Measurements from ENCODE around the gene PIP5KL1. TPM values are rescaled to one million over a fixed set of nuclear protein-coding genes. Genes with fewer than 3 reads are reported as not detected.

The PIP5KL1 gene
- total RNA-seq, 1 experiment from 2014 or later: 0.17 TPM

GRCh38 chr9:127920794-127921193, 9.8 kb downstream of the PIP5KL1 start:
- CTCF ChIA-PET: interaction anchor here (1.1 to 1.5 kb wide), 2 partner anchors 10 to 186 kb away, joined by 3 to 6 read pairs; partner anchors contain the start of genes PIP5KL1 and TOR2A
- H3K4me3 Mint-ChIP-seq (ENCODE audit: low read depth, unreplicated experiment): no peak overlapping the region
- intact Hi-C loops (cut with micrococcal nuclease; ENCODE audit: unreplicated experiment): loop anchor here (2.0 kb wide), 1 partner anchor 330 kb away; no protein-coding TSS in a partner anchor
- H3K27ac Mint-ChIP-seq (ENCODE audit: unreplicated experiment): no peak overlapping the region
- peaks cover 13% of the 10 kb centered on the region for H3K4me1 Mint-ChIP-seq (ENCODE audit: low read depth, unreplicated experiment)
- H3K36me3 Mint-ChIP-seq (ENCODE audit: insufficient read depth, unreplicated experiment): peaks cover 19% of the 10 kb centered on the region
- H3K27me3 Mint-ChIP-seq (ENCODE audit: unreplicated experiment): peaks cover 17% of the 10 kb centered on the region
- DNase-seq: no peak
- no TSS peak for BruUV-seq (replicated peaks)
- TF ChIP-seq CTCF (IDR thresholded peaks at IDR 0.05; ENCODE audit: unreplicated experiment): no peak
- H3K9me3 Mint-ChIP-seq (ENCODE audit: low read depth, unreplicated experiment): no peaks in the 10 kb centered on the region

- TF ChIP-seq CTCF (IDR thresholded peaks at IDR 0.05; ENCODE audit: unreplicated experiment): no peak
- peak overlapping the region; percentile 36 for H3K4me3 Mint-ChIP-seq (ENCODE audit: low read depth, unreplicated experiment)
- peaks cover 14% of the 10 kb centered on the region for H3K36me3 Mint-ChIP-seq (ENCODE audit: insufficient read depth, unreplicated experiment)
- intact Hi-C loops (cut with micrococcal nuclease; ENCODE audit: unreplicated experiment): no loop called here
- peak; percentile 81 for DNase-seq
- H3K4me1 Mint-ChIP-seq (ENCODE audit: low read depth, unreplicated experiment): peaks cover 13% of the 10 kb centered on the region
- H3K27ac Mint-ChIP-seq (ENCODE audit: unreplicated experiment): peak overlapping the region; percentile 92
- CTCF ChIA-PET: interaction anchor here (0.8 to 1.0 kb wide), 2 partner anchors 185 to 199 kb away, joined by 3 to 5 read pairs; partner anchors contain the start of gene TOR2A
- peaks cover 2% of the 10 kb centered on the region for H3K27me3 Mint-ChIP-seq (ENCODE audit: unreplicated experiment)
- no TSS peak for BruUV-seq (replicated peaks)
- no peaks in the 10 kb centered on the region for H3K9me3 Mint-ChIP-seq (ENCODE audit: low read depth, unreplicated experiment)
Measured at GRCh38 chr9:127919253-127919815, 11.2 kb downstream of the PIP5KL1 start.

GRCh38 chr9:127918183-127919107, 12.1 kb downstream of the PIP5KL1 start:
- CTCF ChIA-PET: no interaction called here
- BruUV-seq (replicated peaks): no TSS peak
- Mint-ChIP-seq H3K27ac (ENCODE audit: unreplicated experiment) (peak overlapping the region; percentile 92), H3K4me1 (ENCODE audit: low read depth, unreplicated experiment) (peaks cover 13% of the 10 kb centered on the region), H3K36me3 (ENCODE audit: insufficient read depth, unreplicated experiment) (peaks cover 14% of the 10 kb centered on the region), H3K9me3 (ENCODE audit: low read depth, unreplicated experiment) (no peaks in the 10 kb centered on the region), H3K4me3 (ENCODE audit: low read depth, unreplicated experiment) (peak overlapping the region; percentile 36), H3K27me3 (ENCODE audit: unreplicated experiment) (no peaks in the 10 kb centered on the region)
- no peak for TF ChIP-seq CTCF (IDR thresholded peaks at IDR 0.05; ENCODE audit: unreplicated experiment)
- no peak for DNase-seq
- intact Hi-C loops (cut with micrococcal nuclease; ENCODE audit: unreplicated experiment): no loop called here

GRCh38 chr9:127917603-127918002, 13.0 kb downstream of the PIP5KL1 start:
- peak overlapping the region; percentile 65 for H3K4me3 Mint-ChIP-seq (ENCODE audit: low read depth, unreplicated experiment)
- intact Hi-C loops (cut with micrococcal nuclease; ENCODE audit: unreplicated experiment): no loop called here
- CTCF ChIA-PET: interaction anchor here (0.6 to 1.1 kb wide), 2 partner anchors 117 to 132 kb away, joined by 3 to 4 read pairs; partner anchors contain the start of gene CDK9
- H3K36me3 Mint-ChIP-seq (ENCODE audit: insufficient read depth, unreplicated experiment): peaks cover 14% of the 10 kb centered on the region
- DNase-seq: no peak
- H3K27me3 Mint-ChIP-seq (ENCODE audit: unreplicated experiment): no peaks in the 10 kb centered on the region
- TF ChIP-seq CTCF (IDR thresholded peaks at IDR 0.05; ENCODE audit: unreplicated experiment): no peak
- BruUV-seq (replicated peaks): no TSS peak
- no peaks in the 10 kb centered on the region for H3K9me3 Mint-ChIP-seq (ENCODE audit: low read depth, unreplicated experiment)
- peaks cover 13% of the 10 kb centered on the region for H3K4me1 Mint-ChIP-seq (ENCODE audit: low read depth, unreplicated experiment)
- no peak overlapping the region for H3K27ac Mint-ChIP-seq (ENCODE audit: unreplicated experiment)
